HG02763 (cell line): ENCODE measurements around the gene MAP1LC3B.

Experiments used
- ATAC-seq: cut with Tn5 transposase; IDR thresholded peaks from one replicate; pipeline ENCODE4 v1.9.1; 2021; ENCODE audit warnings: mild to moderate bottlenecking, moderate library complexity; ENCODE audit not compliant: unreplicated experiment

Gene MAP1LC3B

DNA sequence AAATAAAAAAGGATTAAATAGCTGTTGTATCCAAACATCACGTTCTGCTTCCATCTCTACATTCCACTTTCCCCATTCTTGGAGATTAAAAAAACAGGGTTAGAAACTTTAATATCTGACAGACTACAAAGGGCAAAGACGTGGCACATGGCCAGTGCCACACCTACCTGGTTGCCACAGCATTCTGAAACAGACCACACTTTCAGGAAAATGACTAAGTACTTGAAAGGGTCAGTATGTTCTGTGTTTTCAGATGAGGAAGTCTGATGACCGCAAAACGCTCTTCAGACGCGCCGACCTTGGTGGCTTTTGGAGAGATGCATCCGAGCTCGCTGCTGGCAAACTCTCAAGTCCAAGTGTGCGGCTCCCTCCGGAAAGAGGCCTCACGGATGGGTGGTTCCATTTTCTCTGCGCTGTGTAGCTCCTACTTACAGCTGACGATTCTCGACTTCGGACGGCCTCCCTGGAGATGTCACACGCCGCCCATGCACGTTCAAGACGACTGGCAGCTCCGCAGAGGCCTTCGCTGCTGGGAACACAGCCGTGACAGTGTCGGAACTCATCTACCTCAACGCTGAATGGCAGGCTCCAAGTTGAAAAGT lies 15.5 kb downstream of the MAP1LC3B start:
- no peak for ATAC-seq

- ATAC-seq: no peak
Measured at GRCh38 chr16:87409153-87409552, 17.0 kb downstream of the MAP1LC3B start.

DNA sequence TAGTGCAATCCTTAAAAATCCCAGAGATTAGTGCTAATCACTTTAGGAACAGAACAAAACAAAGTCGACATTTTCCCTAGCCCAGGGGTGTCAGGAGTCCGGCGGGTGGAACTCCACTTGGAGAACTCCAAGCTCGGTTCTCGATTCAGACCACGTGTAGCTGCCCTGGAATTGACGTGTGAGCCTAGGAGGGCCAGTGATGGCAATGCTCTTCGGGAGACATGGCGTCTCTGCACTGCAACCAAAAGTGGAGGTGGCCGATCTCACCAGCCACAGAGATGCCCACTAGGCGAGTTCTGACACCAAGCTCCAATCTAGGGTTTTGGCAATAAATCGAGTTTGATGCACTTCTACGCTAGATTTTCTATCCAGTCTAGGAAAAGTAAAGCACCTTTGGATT lies 17.6 kb downstream of the MAP1LC3B start:
- ATAC-seq: no peak

DNA sequence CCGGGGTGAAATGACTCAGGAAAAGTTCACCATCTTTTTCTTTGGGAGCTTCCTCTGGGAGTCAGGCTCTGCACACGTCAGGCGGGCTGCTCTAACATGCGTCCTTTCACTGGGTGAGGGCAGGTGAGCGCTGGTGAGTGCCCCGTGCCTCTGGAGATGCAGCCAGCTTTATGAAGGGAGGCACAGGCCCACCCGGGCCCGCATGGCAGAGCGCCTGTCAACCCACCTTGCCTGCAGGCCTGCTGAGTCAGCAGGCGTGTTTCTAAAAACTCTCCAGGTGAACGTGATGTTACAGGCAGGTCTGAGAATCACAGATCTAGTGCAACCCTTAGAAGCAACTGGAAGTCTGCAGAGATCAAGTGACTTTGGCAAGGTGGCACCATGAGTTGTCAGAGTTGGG lies 18.4 kb downstream of the MAP1LC3B start:
- ATAC-seq: no peak

DNA sequence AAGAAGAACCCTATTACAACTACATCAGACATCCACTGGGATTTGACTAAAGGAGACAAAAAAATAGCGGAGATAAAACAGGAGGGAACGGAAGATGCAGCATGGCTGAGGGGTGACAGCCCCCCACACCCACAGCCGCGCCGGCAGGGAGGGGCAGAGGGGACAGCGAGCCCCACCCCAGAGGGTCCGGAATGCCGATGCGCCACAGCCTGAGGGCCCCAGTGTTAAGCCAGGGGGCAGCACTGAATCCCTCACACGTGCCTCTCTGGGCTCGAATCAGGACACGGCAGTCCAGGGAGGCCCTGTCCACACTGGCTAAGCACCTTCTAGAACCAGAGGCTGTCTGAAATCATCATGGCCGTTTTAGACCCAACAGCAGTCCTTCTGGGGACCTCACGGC lies 18.8 kb downstream of the MAP1LC3B start:
- no peak for ATAC-seq

GRCh38 chr16:87411375-87412271 lies 19.5 kb downstream of the MAP1LC3B start:
- no peak for ATAC-seq

DNA sequence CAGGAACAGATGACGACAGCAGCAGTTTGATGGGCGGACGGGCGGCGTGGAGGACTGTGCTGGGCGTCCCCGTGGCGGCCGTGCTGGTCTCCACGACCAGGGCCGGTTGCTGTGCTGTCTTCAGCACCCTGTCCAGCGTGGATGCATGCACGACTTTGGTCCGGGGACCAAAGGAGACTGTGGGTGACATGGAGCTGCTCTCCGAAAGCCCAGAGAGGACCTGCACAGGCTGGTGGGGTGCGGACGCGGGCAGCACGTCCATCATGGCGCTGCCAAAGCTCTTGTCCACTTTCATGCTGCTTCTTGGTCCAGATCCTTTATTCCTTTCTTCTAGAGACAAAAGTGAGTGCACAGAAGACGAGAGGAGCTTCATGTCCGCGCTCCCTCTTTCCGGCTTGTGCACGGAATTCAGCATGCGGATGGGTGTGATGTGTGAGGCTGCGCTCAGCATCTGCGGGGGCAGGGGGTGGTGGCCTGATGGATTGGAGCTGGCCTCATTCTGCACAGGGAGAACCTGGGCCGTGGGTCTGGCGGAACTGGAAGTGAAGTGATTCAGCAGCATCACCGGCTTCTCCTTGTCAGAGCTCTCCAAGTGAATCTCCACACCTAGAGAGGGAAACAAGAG lies 20.3 kb downstream of the MAP1LC3B start:
- ATAC-seq: no peak

GRCh38 chr16:87412996-87413421 lies 20.9 kb downstream of the MAP1LC3B start:
- no peak for ATAC-seq

DNA sequence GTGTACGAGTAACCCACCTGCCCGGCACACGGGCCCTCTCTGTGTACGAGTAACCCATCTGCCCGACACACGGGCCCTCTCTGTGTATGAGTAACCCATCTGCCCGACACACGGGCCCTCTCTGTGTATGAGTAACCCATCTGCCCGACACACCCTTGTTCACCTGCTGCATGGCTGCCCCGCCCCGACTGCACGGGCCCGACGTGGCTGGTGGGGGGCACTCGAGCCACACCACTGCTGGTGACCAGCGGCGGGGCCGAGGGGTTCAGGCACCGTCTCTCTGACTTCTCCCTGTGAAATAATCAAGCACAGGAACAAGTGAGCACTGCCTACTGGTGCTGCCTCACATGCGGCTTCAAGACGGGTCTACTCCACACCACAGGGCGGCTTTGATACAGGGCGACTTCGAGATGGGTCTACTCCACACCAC lies 22.1 kb downstream of the MAP1LC3B start:
- ATAC-seq: no peak

DNA sequence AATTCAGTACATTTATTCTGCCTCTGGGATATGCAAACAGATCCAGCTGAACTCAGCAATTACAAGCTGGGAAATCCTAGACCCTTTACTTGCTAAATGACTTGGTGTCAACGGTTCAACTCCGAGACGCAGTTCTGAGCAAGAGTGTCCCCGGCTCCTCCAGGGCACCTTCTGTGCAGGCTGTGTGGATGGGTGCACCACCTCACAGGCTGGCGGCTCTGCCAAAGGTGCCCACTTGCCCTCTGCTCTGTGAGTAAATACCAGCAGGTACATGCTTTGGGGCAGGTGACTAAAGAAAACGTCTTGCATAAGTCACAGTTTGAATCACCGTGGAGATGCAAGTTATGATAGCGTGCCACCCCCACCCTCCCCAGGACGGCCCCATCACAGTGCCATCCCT lies 23.3 kb downstream of the MAP1LC3B start:
- ATAC-seq: no peak

GRCh38 chr16:87416826-87417527 lies 24.8 kb downstream of the MAP1LC3B start:
- no peak for ATAC-seq

DNA sequence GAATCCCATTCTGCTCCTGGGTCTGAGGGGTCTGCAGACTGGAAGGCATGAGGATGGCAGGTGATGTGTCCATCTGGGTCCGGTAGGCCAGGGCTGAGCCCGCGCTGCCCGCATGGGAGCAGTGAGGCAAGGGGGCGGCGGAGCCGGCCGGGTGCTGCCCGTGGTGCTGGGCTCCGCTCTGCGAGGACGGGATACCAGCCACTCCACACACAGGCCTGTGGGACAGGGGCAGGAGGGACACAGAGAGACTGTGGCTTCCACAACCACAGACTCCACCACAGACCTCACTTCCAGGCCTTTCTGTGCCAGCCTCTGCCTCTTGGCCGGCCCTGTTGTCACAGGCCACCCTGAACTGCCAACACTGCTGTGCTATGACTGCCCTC lies 25.4 kb downstream of the MAP1LC3B start:
- ATAC-seq: no peak

GRCh38 chr16:87418216-87418615 lies 26.1 kb downstream of the MAP1LC3B start:
- no peak for ATAC-seq

GRCh38 chr16:87418644-87419043 lies 26.5 kb downstream of the MAP1LC3B start:
- no peak for ATAC-seq

DNA sequence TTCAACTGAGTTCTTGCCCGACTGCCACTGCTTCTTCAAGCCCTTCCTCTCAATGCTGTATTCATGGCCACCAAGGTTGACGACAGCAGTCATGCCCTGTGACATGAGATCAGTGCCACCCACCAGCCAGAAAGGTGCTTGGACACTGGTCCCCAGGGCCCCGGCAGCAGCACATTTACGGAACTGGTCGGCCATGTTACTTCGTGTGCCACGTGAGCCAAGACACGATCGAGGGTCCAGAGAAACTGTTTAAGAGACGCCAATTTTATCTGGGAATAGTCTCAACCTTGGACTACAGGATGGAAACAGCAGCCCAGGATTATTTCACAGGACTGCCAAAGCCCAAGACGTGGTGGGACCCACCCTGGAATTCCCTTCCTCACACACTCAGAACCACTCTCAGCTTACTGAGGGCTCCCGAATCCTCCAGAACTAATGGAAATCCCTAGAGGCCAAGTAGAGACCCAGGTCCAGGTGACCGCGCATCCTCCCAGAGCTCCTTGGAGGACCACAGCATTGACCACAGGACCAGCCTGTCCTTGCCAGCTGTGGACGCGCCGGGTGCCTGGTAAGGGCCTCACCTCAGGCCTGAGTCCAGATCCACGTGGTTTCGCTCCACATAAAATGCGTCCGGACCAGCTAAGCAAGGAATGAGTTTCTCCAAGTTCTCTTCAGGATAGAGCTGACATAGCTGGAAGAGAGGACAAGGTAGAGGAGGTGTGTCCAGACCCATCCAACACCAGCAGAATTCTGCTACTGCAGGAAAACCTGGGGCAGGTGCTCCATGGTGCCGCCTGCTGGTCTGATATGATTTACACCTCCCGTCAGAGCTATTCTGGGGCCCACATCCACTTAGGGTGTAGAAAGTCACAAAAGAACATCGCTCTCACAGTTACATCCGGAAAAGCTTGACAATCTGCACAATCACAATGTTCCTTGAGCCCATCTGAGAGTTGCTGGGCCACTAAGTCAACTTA lies 28.2 kb downstream of the MAP1LC3B start:
- ATAC-seq: no peak

DNA sequence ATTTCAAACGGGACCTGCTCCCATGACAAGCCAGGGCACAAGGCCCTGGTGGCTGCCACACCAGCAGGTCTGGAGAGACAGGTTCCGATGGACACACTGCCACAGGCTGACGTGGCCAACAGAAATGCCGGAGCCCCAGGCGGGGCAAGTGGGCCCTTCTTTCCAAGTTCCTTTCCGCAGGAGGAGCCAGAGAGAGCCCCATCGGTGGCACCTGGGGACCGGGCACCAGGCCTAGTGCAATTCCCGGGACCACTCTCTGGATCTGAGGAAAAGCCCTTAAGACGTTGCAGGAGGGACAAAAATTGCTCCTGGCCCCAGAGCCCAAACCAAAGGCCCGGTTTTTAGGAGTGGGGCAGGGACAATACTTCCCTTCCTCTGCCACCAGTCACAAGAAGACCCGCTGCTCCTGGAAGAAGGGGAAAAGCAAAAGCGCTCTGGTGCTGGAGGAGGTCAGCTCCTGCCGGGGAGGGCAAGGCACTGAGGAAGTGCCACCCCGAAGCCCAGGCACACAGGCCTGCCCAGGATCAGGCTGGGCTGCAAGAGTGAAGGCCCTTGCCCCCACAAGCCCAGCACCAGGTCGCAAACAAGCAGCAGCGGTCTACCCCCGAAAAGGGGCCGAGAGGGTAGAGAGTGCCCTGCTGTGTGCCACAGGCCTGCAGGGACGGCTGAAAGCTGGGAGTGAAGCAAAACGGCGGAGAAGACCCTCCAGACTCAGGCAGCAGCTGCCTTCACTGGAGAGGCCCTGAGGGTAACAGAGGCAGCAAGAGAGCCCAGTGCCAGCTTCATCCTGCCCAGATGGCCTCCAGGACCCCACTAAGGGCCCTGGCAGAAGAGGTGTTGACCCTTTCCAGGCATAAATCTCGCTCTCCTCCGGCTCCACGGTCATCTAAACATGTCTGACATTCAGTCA lies 29.1 kb downstream of the MAP1LC3B start:
- no peak for ATAC-seq

- no peak for ATAC-seq
Measured at GRCh38 chr16:87422106-87422505, 30.0 kb downstream of the MAP1LC3B start.

- ATAC-seq: no peak
Measured at GRCh38 chr16:87423429-87423828, 31.3 kb downstream of the MAP1LC3B start.

- ATAC-seq: no peak
Measured at GRCh38 chr16:87424266-87424665, 32.1 kb downstream of the MAP1LC3B start.
